ENCODE measurements around the gene ORAI2. TPM values are rescaled to one million over a fixed set of nuclear protein-coding genes. Genes with fewer than 3 reads are reported as not detected.

Gene ORAI2
- total RNA-seq, 1 experiment from 2014 or later = 76.9 TPM

DNA sequence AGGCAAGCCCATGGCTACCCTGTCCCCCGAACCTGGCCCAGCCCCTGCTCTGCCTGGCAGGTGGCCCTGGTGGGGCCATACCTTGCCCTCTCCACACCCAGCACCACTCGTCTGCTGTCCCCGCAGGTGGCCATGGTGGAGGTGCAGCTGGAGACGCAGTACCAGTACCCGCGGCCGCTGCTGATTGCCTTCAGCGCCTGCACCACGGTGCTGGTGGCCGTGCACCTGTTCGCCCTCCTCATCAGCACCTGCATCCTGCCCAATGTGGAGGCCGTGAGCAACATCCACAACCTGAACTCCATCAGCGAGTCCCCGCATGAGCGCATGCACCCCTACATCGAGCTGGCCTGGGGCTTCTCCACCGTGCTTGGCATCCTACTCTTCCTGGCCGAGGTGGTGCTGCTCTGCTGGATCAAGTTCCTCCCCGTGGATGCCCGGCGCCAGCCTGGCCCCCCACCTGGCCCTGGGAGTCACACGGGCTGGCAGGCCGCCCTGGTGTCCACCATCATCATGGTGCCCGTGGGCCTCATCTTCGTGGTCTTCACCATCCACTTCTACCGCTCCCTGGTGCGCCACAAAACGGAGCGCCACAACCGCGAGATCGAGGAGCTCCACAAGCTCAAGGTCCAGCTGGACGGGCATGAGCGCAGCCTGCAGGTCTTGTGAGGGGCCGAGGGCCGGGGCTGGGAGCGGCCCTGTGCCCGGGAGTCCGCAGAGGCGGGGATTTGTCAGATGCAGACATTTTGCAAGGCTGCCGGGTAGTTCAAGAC, 13.2 kb downstream of the ORAI2 start:
- TF ChIP-seq SIN3A (IDR thresholded peaks at IDR 0.05; ENCODE audit: borderline replicate concordance, insufficient read depth, low read depth, low read length) = no peak
- no peak for TF ChIP-seq TCF7L2 (IDR thresholded peaks at IDR 0.05; ENCODE audit: low read depth, low read length)
- no peak for TF ChIP-seq POLR2AphosphoS5 (IDR thresholded peaks at IDR 0.05; ENCODE audit: low read depth, low read length)
- TF ChIP-seq, protein P1, sequence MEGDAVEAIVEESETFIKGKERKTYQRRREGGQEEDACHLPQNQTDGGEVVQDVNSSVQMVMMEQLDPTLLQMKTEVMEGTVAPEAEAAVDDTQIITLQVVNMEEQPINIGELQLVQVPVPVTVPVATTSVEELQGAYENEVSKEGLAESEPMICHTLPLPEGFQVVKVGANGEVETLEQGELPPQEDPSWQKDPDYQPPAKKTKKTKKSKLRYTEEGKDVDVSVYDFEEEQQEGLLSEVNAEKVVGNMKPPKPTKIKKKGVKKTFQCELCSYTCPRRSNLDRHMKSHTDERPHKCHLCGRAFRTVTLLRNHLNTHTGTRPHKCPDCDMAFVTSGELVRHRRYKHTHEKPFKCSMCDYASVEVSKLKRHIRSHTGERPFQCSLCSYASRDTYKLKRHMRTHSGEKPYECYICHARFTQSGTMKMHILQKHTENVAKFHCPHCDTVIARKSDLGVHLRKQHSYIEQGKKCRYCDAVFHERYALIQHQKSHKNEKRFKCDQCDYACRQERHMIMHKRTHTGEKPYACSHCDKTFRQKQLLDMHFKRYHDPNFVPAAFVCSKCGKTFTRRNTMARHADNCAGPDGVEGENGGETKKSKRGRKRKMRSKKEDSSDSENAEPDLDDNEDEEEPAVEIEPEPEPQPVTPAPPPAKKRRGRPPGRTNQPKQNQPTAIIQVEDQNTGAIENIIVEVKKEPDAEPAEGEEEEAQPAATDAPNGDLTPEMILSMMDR (IDR thresholded peaks at IDR 0.05) = no peak
- TF ChIP-seq, protein P2, sequence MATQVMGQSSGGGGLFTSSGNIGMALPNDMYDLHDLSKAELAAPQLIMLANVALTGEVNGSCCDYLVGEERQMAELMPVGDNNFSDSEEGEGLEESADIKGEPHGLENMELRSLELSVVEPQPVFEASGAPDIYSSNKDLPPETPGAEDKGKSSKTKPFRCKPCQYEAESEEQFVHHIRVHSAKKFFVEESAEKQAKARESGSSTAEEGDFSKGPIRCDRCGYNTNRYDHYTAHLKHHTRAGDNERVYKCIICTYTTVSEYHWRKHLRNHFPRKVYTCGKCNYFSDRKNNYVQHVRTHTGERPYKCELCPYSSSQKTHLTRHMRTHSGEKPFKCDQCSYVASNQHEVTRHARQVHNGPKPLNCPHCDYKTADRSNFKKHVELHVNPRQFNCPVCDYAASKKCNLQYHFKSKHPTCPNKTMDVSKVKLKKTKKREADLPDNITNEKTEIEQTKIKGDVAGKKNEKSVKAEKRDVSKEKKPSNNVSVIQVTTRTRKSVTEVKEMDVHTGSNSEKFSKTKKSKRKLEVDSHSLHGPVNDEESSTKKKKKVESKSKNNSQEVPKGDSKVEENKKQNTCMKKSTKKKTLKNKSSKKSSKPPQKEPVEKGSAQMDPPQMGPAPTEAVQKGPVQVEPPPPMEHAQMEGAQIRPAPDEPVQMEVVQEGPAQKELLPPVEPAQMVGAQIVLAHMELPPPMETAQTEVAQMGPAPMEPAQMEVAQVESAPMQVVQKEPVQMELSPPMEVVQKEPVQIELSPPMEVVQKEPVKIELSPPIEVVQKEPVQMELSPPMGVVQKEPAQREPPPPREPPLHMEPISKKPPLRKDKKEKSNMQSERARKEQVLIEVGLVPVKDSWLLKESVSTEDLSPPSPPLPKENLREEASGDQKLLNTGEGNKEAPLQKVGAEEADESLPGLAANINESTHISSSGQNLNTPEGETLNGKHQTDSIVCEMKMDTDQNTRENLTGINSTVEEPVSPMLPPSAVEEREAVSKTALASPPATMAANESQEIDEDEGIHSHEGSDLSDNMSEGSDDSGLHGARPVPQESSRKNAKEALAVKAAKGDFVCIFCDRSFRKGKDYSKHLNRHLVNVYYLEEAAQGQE (IDR thresholded peaks at IDR 0.05; ENCODE audit: insufficient read depth in 1 of 2, low read depth in 2 of 2, low read length in 1 of 2) = no peak
- Histone ChIP-seq H3K9me3 (ENCODE audit: control insufficient read depth, insufficient read depth, low read depth, low read length) (no peaks in the 10 kb centered on the region), H3K27ac (ENCODE audit: low read length) (no peak overlapping the region), H3K36me3 (ENCODE audit: control insufficient read depth, insufficient read depth, low read length) (no peaks in the 10 kb centered on the region), H3K4me3 (ENCODE audit: low read depth in 2 of 2, low read length in 2 of 2) (no peak overlapping the region), H3K27me3 (ENCODE audit: control insufficient read depth, insufficient read depth, low read length) (no peaks in the 10 kb centered on the region), H3K4me1 (ENCODE audit: control insufficient read depth, insufficient read depth, low read length) (peaks cover 3% of the 10 kb centered on the region)
- BruUV-seq (replicated peaks) = no TSS peak
- DNase-seq (ENCODE audit: low read depth, low spot score) (no peak), ATAC-seq (no peak)
- ChIA-PET POLR2A (interaction anchor here (0.5 kb wide), 1 partner anchor 76 kb away, joined by 3 read pairs; no protein-coding TSS in a partner anchor), CTCF (interaction anchor here (0.6 kb wide), 1 partner anchor 42 kb away, joined by 8 read pairs; no protein-coding TSS in a partner anchor)
- intact Hi-C loops (cut with micrococcal nuclease; ENCODE audit: unreplicated experiment) = no loop called here
- in situ Hi-C loops (cut with HindIII; ENCODE audit: low pct_unique_long_range_greater_than_20kb, low sequenced_read_pairs) = no loop called here

DNA sequence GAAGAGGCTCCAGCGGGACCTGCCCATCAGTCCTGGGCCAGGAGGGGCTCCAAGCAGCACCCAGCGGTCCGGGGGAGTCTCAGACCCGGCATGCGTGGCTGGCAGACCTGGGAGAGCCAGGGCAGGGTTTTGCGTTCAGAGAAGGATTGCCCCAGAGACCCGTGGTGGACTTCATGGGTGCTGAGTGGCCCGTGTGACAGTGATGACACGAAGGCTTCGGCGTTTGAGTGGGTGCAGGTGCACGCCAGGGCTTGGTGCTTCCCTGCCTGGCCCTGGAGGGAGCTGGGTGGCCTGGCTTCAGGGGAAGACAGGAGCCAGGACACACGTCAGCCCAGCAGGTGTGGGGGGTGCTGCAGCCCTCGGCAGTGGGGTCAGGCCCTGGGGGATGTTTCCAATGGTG, 13.9 kb downstream of the ORAI2 start:
- DNase-seq (ENCODE audit: low read depth, low spot score) = no peak
- intact Hi-C loops (cut with micrococcal nuclease; ENCODE audit: unreplicated experiment) (no loop called here), in situ Hi-C loops (cut with HindIII; ENCODE audit: low pct_unique_long_range_greater_than_20kb, low sequenced_read_pairs) (no loop called here)
- Histone ChIP-seq H3K4me1 (ENCODE audit: control insufficient read depth, insufficient read depth, low read length) (peaks cover 4% of the 10 kb centered on the region), H3K27ac (ENCODE audit: low read length) (no peak overlapping the region), H3K27me3 (ENCODE audit: control insufficient read depth, insufficient read depth, low read length) (no peaks in the 10 kb centered on the region), H3K36me3 (ENCODE audit: control insufficient read depth, insufficient read depth, low read length) (no peaks in the 10 kb centered on the region), H3K4me3 (ENCODE audit: low read depth in 2 of 2, low read length in 2 of 2) (no peak overlapping the region), H3K9me3 (ENCODE audit: control insufficient read depth, insufficient read depth, low read depth, low read length) (no peaks in the 10 kb centered on the region)
- no TSS peak for BruUV-seq (replicated peaks)
- TF ChIP-seq SIN3A (IDR thresholded peaks at IDR 0.05; ENCODE audit: borderline replicate concordance, insufficient read depth, low read depth, low read length) = no peak
- TF ChIP-seq, protein P1 (IDR thresholded peaks at IDR 0.05) = no peak
- TF ChIP-seq POLR2AphosphoS5 (IDR thresholded peaks at IDR 0.05; ENCODE audit: low read depth, low read length) = no peak
- TF ChIP-seq, protein P2 (IDR thresholded peaks at IDR 0.05; ENCODE audit: insufficient read depth in 1 of 2, low read depth in 2 of 2, low read length in 1 of 2) = no peak
- TF ChIP-seq TCF7L2 (IDR thresholded peaks at IDR 0.05; ENCODE audit: low read depth, low read length) = no peak
- no peak for ATAC-seq
- POLR2A ChIA-PET = no interaction called here
- CTCF ChIA-PET = no interaction called here
